Testis (tissue), 3 donors: Measurements from ENCODE around the gene RARA. TPM values are rescaled to one million over a fixed set of nuclear protein-coding genes. Genes with fewer than 3 reads are reported as not detected.

ENCODE experiments used
- DNase-seq: peaks from one replicate; pipeline ENCODE4 v3.0.0-alpha.2; 2019
- H3K27ac ChIP-seq, 2 donors: fragments of 200-600 bp; sonication (generic); one replicate each; pipeline ENCODE4 v1.5.1; 2019
- H3K27me3 ChIP-seq: fragments of 200-600 bp; sonication (generic); one replicate; pipeline ENCODE4 v1.5.1; 2019
- H3K36me3 ChIP-seq: fragments of 200-600 bp; sonication (generic); one replicate; pipeline ENCODE4 v1.5.1; 2017; ENCODE audit warnings: low read depth; ENCODE audit errors: missing control alignments
- H3K4me1 ChIP-seq: fragments of 200-600 bp; sonication (generic); one replicate; pipeline ENCODE4 v1.5.1; 2019
- H3K4me3 ChIP-seq, 2 donors: fragments of 200-600 bp; sonication (generic); one replicate each; pipeline ENCODE4 v1.5.1; 2017 to 2019
- H3K9me3 ChIP-seq: fragments of 200-600 bp; sonication (generic); one replicate; pipeline ENCODE4 v1.5.1; 2017
- CTCF ChIP-seq, 3 experiments: fragments of 450-650 bp in 2 of 3; fragments of 200-600 bp in 1 of 3; sonication (generic) in 1 of 3; IDR thresholded peaks; one replicate each; pipeline ENCODE4 v1.5.1; 2016 to 2019; ENCODE audit warnings: antibody characterized with exemption in 3 of 3, mild to moderate bottlenecking in 2 of 3, moderate library complexity in 1 of 3
- POLR2A ChIP-seq: fragments of 450-650 bp; IDR thresholded peaks from one replicate; pipeline ENCODE4 v1.6.1; 2017; ENCODE audit warnings: antibody characterized with exemption, mild to moderate bottlenecking, moderate library complexity
- WGBS, 2 donors: methylation state at CpG; one replicate each; pipeline ENCODE4 v1.1.5; 2018; 5-methylcytosine and 5-hydroxymethylcytosine counted together
- intact Hi-C: fragments of 100-400 bp; cut with DNase I; formaldehyde crosslinking; loops from one replicate; pipeline ENCODE4 v1.15.1; 2023; ENCODE audit warnings: low total_unique reads
- polyA plus RNA-seq: library from polyadenylated mRNA; stranded (reverse); fragments of 350-450 nt; fragmentation: Illumina TruSeq; extraction: RNeasy Lipid Tissue Mini Kit (QIAGEN cat#74804); gene quantifications from one replicate; pipeline ENCODE4 v1.2.3, GENCODE V29; 2014; ENCODE audit warnings: low read depth, low replicate concordance; ENCODE audit not compliant: insufficient read depth
- total RNA-seq, 2 donors: library from RNA; depleted of rRNA; stranded (reverse); fragments of >200 nt; gene quantifications; one replicate each; pipeline ENCODE4 v1.2.3, GENCODE V29; 2016

The RARA gene
- total and polyA plus RNA-seq, 3 donors from 2014 or later, result 49.8 to 66.0 (median 65.5) TPM

GRCh38 chr17:40320756-40321523 is 12.0 kb downstream of the RARA start:
- 29 to 34% methylated on average over 16 to 19 of the region's 19 CpGs for WGBS, 2 donors
- H3K4me3 ChIP-seq, result peak overlapping the region in 1 of 2 donors; percentile 10
- no peaks in the 10 kb centered on the region for H3K9me3 ChIP-seq
- peaks cover 87% of the 10 kb centered on the region for H3K4me1 ChIP-seq
- no peaks in the 10 kb centered on the region for H3K36me3 ChIP-seq
- DNase-seq, result peak; percentile 88
- no peak for TF ChIP-seq CTCF (IDR thresholded peaks at IDR 0.05)
- no peak for TF ChIP-seq POLR2A
- intact Hi-C loops, result no loop called here
- H3K27me3 ChIP-seq, result no peaks in the 10 kb centered on the region
- H3K27ac ChIP-seq, result peak overlapping the region; percentile 80 to 83

- Histone ChIP-seq H3K9me3 (no peaks in the 10 kb centered on the region), H3K4me1 (peaks cover 87% of the 10 kb centered on the region), H3K4me3 (peak overlapping the region in 1 of 2 donors; percentile 10), H3K36me3 (no peaks in the 10 kb centered on the region), H3K27ac (peak overlapping the region; percentile 80 to 83), H3K27me3 (no peaks in the 10 kb centered on the region)
- WGBS, 2 donors, result 26 to 40% methylated on average over 1 to 4 of the region's 4 CpGs
- no peak for DNase-seq
- intact Hi-C loops, result no loop called here
- TF ChIP-seq CTCF (IDR thresholded peaks at IDR 0.05), result no peak
- no peak for TF ChIP-seq POLR2A
These were observed 12.5 kb downstream of the RARA start for GRCh38 chr17:40321524-40321929.

GRCh38 chr17:40321961-40322357 is 13.0 kb downstream of the RARA start:
- Histone ChIP-seq H3K27ac (peak overlapping the region; percentile 57 to 80), H3K36me3 (no peaks in the 10 kb centered on the region), H3K27me3 (no peaks in the 10 kb centered on the region), H3K4me1 (peaks cover 87% of the 10 kb centered on the region), H3K9me3 (no peaks in the 10 kb centered on the region), H3K4me3 (peak overlapping the region in 1 of 2 donors; percentile 10)
- TF ChIP-seq CTCF (IDR thresholded peaks at IDR 0.05), result no peak
- TF ChIP-seq POLR2A, result no peak
- intact Hi-C loops, result no loop called here
- DNase-seq, result peak; percentile 60
- WGBS, 2 donors, result 15 to 29% methylated on average over 4 of the region's 4 CpGs

- Histone ChIP-seq H3K4me1 (peaks cover 87% of the 10 kb centered on the region), H3K36me3 (no peaks in the 10 kb centered on the region), H3K4me3 (peak overlapping the region in 1 of 2 donors; percentile 10), H3K9me3 (no peaks in the 10 kb centered on the region), H3K27ac (peak overlapping the region; percentile 57 to 80), H3K27me3 (no peaks in the 10 kb centered on the region)
- 31 to 38% methylated on average over 17 to 19 of the region's 19 CpGs for WGBS, 2 donors
- intact Hi-C loops, result no loop called here
- DNase-seq, result peak; percentile 46
- no peak for TF ChIP-seq CTCF (IDR thresholded peaks at IDR 0.05)
These were observed 13.7 kb downstream of the RARA start for GRCh38 chr17:40322358-40323315.
